ENCODE measurements around the gene PTPRM.

Gene PTPRM

GRCh38 chr18:8348051-8348720, 781.1 kb downstream of the PTPRM start:
- DNase-seq: no peak

GRCh38 chr18:8349608-8350323, 782.6 kb downstream of the PTPRM start:
- DNase-seq: no peak

GRCh38 chr18:8350628-8351027, 783.5 kb downstream of the PTPRM start:
- DNase-seq: no peak

- DNase-seq: no peak
Measured at GRCh38 chr18:8351161-8351560, 784.0 kb downstream of the PTPRM start.

GRCh38 chr18:8354304-8354703, 787.2 kb downstream of the PTPRM start:
- DNase-seq: no peak

GRCh38 chr18:8356001-8356400, 788.9 kb downstream of the PTPRM start:
- DNase-seq: no peak

- no peak for DNase-seq
Measured at GRCh38 chr18:8357320-8357719, 790.2 kb downstream of the PTPRM start.

GRCh38 chr18:8358033-8358765, 791.1 kb downstream of the PTPRM start:
- no peak for DNase-seq

GRCh38 chr18:8359076-8359475, 792.0 kb downstream of the PTPRM start:
- no peak for DNase-seq

GRCh38 chr18:8359481-8359880, 792.4 kb downstream of the PTPRM start:
- no peak for DNase-seq

- DNase-seq: no peak
Measured at GRCh38 chr18:8361941-8362471, 794.9 kb downstream of the PTPRM start.

GRCh38 chr18:8362863-8363262, 795.7 kb downstream of the PTPRM start:
- DNase-seq: no peak

- no peak for DNase-seq
Measured at GRCh38 chr18:8364385-8364784, 797.3 kb downstream of the PTPRM start.

- no peak for DNase-seq
Measured at GRCh38 chr18:8365006-8365405, 797.9 kb downstream of the PTPRM start.

- DNase-seq: no peak
Measured at GRCh38 chr18:8365528-8365927, 798.4 kb downstream of the PTPRM start.

- DNase-seq: no peak
Measured at GRCh38 chr18:8366070-8366469, 799.0 kb downstream of the PTPRM start.

GRCh38 chr18:8366656-8367055, 799.5 kb downstream of the PTPRM start:
- DNase-seq: no peak

GRCh38 chr18:8367217-8367988, 800.3 kb downstream of the PTPRM start:
- DNase-seq: peak in 1 of 2 donors; percentile 9

GRCh38 chr18:8368512-8369217, 801.5 kb downstream of the PTPRM start:
- DNase-seq: no peak

GRCh38 chr18:8373486-8373885, 806.4 kb downstream of the PTPRM start:
- no peak for DNase-seq

GRCh38 chr18:8374676-8375075, 807.6 kb downstream of the PTPRM start:
- no peak for DNase-seq

- DNase-seq: no peak
Measured at GRCh38 chr18:8375249-8375648, 808.1 kb downstream of the PTPRM start.

All from CD4-positive, alpha-beta T cell treated with Interferon alpha-2 for 1 hour (primary cell).